ENCODE results near the gene PMFBP1.

Gene PMFBP1

GRCh38 chr16:72219282-72219681 is 47.3 kb upstream of the PMFBP1 start:
- no peak overlapping the region for H3K4me3 ChIP-seq (ENCODE audit: insufficient read depth in 1 of 2, low read depth in 1 of 2, low read length in 2 of 2)
- no peak for DNase-seq
- H3K4me2 ChIP-seq (ENCODE audit: low read length, poor library complexity, severe bottlenecking) = no peak overlapping the region
- H3K14ac ChIP-seq (ENCODE audit: low read length in 2 of 2) = no peak overlapping the region
- no peak overlapping the region for H2BK5ac ChIP-seq (ENCODE audit: low read depth, low read length, poor library complexity, severe bottlenecking)
- no peaks in the 10 kb centered on the region for H3K4me1 ChIP-seq (ENCODE audit: control insufficient read depth, insufficient read depth, low read depth, low read length)
- no peaks in the 10 kb centered on the region for H3K79me1 ChIP-seq (replicated peaks; ENCODE audit: low read length, poor library complexity, severe bottlenecking)
- H3K4ac ChIP-seq (ENCODE audit: low read depth in 1 of 2, low read length in 2 of 2) = no peak overlapping the region
- H2BK12ac ChIP-seq (ENCODE audit: low read length in 2 of 2) = no peak overlapping the region
- no peak overlapping the region for H4K8ac ChIP-seq (ENCODE audit: low read length)
- no peak overlapping the region for H2AFZ ChIP-seq (ENCODE audit: low read depth, low read length)
- no peak overlapping the region for H3K18ac ChIP-seq (ENCODE audit: low read depth in 1 of 2, low read length in 2 of 2)
- WGBS = 96% methylated on average over 8 of the region's 8 CpGs
- no peaks in the 10 kb centered on the region for H3K36me3 ChIP-seq (ENCODE audit: control insufficient read depth in 1 of 2, insufficient read depth in 2 of 2, low read depth in 1 of 2, low read length in 2 of 2)
- no peaks in the 10 kb centered on the region for H3K27me3 ChIP-seq (ENCODE audit: control insufficient read depth in 1 of 2, insufficient read depth in 1 of 2, low read length in 2 of 2)
- no peak overlapping the region for H3K27ac ChIP-seq (ENCODE audit: low read length, poor library complexity, severe bottlenecking)
- H2BK120ac ChIP-seq (ENCODE audit: low read depth, low read length) = no peak overlapping the region
- no peak overlapping the region for H2BK15ac ChIP-seq (ENCODE audit: low read depth, poor library complexity, severe bottlenecking)
- no peak overlapping the region for H3K9ac ChIP-seq (ENCODE audit: low read length)
- no peak overlapping the region for H3K23ac ChIP-seq (ENCODE audit: low read length in 2 of 2)
- no peak overlapping the region for H2AK5ac ChIP-seq (ENCODE audit: low read length, severe bottlenecking)
- no peak overlapping the region for H4K91ac ChIP-seq (ENCODE audit: low read length)
- no peaks in the 10 kb centered on the region for H3K9me3 ChIP-seq (ENCODE audit: control insufficient read depth, low read length)

DNA sequence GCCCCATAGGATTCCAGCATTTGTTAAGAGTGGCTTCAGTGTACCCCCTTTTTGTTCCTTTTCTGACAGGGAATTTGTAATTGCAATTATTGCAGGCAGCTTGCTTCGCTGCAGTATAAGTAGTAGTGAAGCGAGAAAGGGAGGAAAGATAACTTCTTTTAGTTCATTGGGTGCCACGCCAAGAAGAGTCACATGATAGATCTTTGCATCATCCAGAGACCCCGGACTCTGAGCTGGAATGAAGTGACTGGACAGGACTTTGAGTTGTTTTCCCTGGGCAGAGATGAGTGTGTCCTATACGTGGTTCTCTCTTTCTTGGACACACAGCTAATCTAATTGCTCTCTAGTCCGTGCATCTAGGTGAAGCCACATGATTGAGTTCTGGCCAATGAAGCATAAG is 44.8 kb upstream of the PMFBP1 start:
- Histone ChIP-seq H2BK5ac (ENCODE audit: low read depth, low read length, poor library complexity, severe bottlenecking) (no peak overlapping the region), H2BK12ac (ENCODE audit: low read length in 2 of 2) (no peak overlapping the region), H3K9me3 (ENCODE audit: control insufficient read depth, low read length) (no peaks in the 10 kb centered on the region), H3K14ac (ENCODE audit: low read length in 2 of 2) (no peak overlapping the region), H2AFZ (ENCODE audit: low read depth, low read length) (no peak overlapping the region), H3K18ac (ENCODE audit: low read depth in 1 of 2, low read length in 2 of 2) (no peak overlapping the region), H3K9ac (ENCODE audit: low read length) (no peak overlapping the region), H4K8ac (ENCODE audit: low read length) (no peak overlapping the region), H3K4me1 (ENCODE audit: control insufficient read depth, insufficient read depth, low read depth, low read length) (no peaks in the 10 kb centered on the region), H3K4ac (ENCODE audit: low read depth in 1 of 2, low read length in 2 of 2) (no peak overlapping the region), H3K27me3 (ENCODE audit: control insufficient read depth in 1 of 2, insufficient read depth in 1 of 2, low read length in 2 of 2) (no peaks in the 10 kb centered on the region), H3K23ac (ENCODE audit: low read length in 2 of 2) (no peak overlapping the region), H3K4me3 (ENCODE audit: insufficient read depth in 1 of 2, low read depth in 1 of 2, low read length in 2 of 2) (no peak overlapping the region), H3K4me2 (ENCODE audit: low read length, poor library complexity, severe bottlenecking) (no peak overlapping the region), H3K36me3 (ENCODE audit: control insufficient read depth in 1 of 2, insufficient read depth in 2 of 2, low read depth in 1 of 2, low read length in 2 of 2) (no peaks in the 10 kb centered on the region), H2BK15ac (ENCODE audit: low read depth, poor library complexity, severe bottlenecking) (no peak overlapping the region), H3K27ac (ENCODE audit: low read length, poor library complexity, severe bottlenecking) (no peak overlapping the region), H2BK120ac (ENCODE audit: low read depth, low read length) (no peak overlapping the region), H2AK5ac (ENCODE audit: low read length, severe bottlenecking) (no peak overlapping the region), H3K79me1 (replicated peaks; ENCODE audit: low read length, poor library complexity, severe bottlenecking) (no peaks in the 10 kb centered on the region), H4K91ac (ENCODE audit: low read length) (no peak overlapping the region)
- WGBS = 84% methylated on average over 6 of the region's 6 CpGs
- DNase-seq = no peak

DNA sequence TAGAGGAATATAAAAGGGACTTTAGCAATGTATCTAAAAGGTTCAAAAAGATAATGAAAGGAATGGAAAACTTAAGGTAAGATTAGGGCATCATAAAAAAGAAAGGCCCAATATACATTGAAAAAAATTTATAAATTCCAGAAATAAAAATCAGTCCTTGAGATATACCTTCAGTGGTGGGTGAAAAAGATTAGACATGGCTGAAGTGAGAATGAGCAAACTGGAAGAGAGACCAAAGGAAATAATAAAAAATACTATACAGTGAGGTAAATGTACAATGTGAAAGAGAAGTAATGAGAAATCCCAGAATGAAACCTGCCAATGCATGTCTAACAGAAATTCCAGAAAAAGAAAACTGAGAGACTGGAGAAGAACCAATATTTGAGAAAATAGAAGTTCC is 42.9 kb upstream of the PMFBP1 start:
- H3K9ac ChIP-seq (ENCODE audit: low read length) = no peak overlapping the region
- no peaks in the 10 kb centered on the region for H3K4me1 ChIP-seq (ENCODE audit: control insufficient read depth, insufficient read depth, low read depth, low read length)
- H3K4ac ChIP-seq (ENCODE audit: low read depth in 1 of 2, low read length in 2 of 2) = no peak overlapping the region
- H3K27ac ChIP-seq (ENCODE audit: low read length, poor library complexity, severe bottlenecking) = no peak overlapping the region
- no peak overlapping the region for H2BK12ac ChIP-seq (ENCODE audit: low read length in 2 of 2)
- H3K27me3 ChIP-seq (ENCODE audit: control insufficient read depth in 1 of 2, insufficient read depth in 1 of 2, low read length in 2 of 2) = no peaks in the 10 kb centered on the region
- H2AK5ac ChIP-seq (ENCODE audit: low read length, severe bottlenecking) = no peak overlapping the region
- no peaks in the 10 kb centered on the region for H3K79me1 ChIP-seq (replicated peaks; ENCODE audit: low read length, poor library complexity, severe bottlenecking)
- H2BK15ac ChIP-seq (ENCODE audit: low read depth, poor library complexity, severe bottlenecking) = no peak overlapping the region
- no peak overlapping the region for H2BK120ac ChIP-seq (ENCODE audit: low read depth, low read length)
- no peak overlapping the region for H4K8ac ChIP-seq (ENCODE audit: low read length)
- no peak overlapping the region for H2AFZ ChIP-seq (ENCODE audit: low read depth, low read length)
- H3K36me3 ChIP-seq (ENCODE audit: control insufficient read depth in 1 of 2, insufficient read depth in 2 of 2, low read depth in 1 of 2, low read length in 2 of 2) = no peaks in the 10 kb centered on the region
- H4K91ac ChIP-seq (ENCODE audit: low read length) = no peak overlapping the region
- no peak overlapping the region for H3K4me2 ChIP-seq (ENCODE audit: low read length, poor library complexity, severe bottlenecking)
- H2BK5ac ChIP-seq (ENCODE audit: low read depth, low read length, poor library complexity, severe bottlenecking) = no peak overlapping the region
- DNase-seq = no peak
- no peak overlapping the region for H3K23ac ChIP-seq (ENCODE audit: low read length in 2 of 2)
- H3K4me3 ChIP-seq (ENCODE audit: insufficient read depth in 1 of 2, low read depth in 1 of 2, low read length in 2 of 2) = no peak overlapping the region
- no peak overlapping the region for H3K18ac ChIP-seq (ENCODE audit: low read depth in 1 of 2, low read length in 2 of 2)
- H3K14ac ChIP-seq (ENCODE audit: low read length in 2 of 2) = no peak overlapping the region
- no peaks in the 10 kb centered on the region for H3K9me3 ChIP-seq (ENCODE audit: control insufficient read depth, low read length)

- Histone ChIP-seq H2BK120ac (ENCODE audit: low read depth, low read length) (no peak overlapping the region), H3K4me3 (ENCODE audit: insufficient read depth in 1 of 2, low read depth in 1 of 2, low read length in 2 of 2) (no peak overlapping the region), H3K9me3 (ENCODE audit: control insufficient read depth, low read length) (no peaks in the 10 kb centered on the region), H3K4me1 (ENCODE audit: control insufficient read depth, insufficient read depth, low read depth, low read length) (no peaks in the 10 kb centered on the region), H3K4me2 (ENCODE audit: low read length, poor library complexity, severe bottlenecking) (no peak overlapping the region), H2BK15ac (ENCODE audit: low read depth, poor library complexity, severe bottlenecking) (no peak overlapping the region), H3K36me3 (ENCODE audit: control insufficient read depth in 1 of 2, insufficient read depth in 2 of 2, low read depth in 1 of 2, low read length in 2 of 2) (no peaks in the 10 kb centered on the region), H4K8ac (ENCODE audit: low read length) (no peak overlapping the region), H2AK5ac (ENCODE audit: low read length, severe bottlenecking) (no peak overlapping the region), H2AFZ (ENCODE audit: low read depth, low read length) (no peak overlapping the region), H3K27ac (ENCODE audit: low read length, poor library complexity, severe bottlenecking) (no peak overlapping the region), H3K27me3 (ENCODE audit: control insufficient read depth in 1 of 2, insufficient read depth in 1 of 2, low read length in 2 of 2) (no peaks in the 10 kb centered on the region), H3K79me1 (replicated peaks; ENCODE audit: low read length, poor library complexity, severe bottlenecking) (no peaks in the 10 kb centered on the region), H3K14ac (ENCODE audit: low read length in 2 of 2) (no peak overlapping the region), H3K4ac (ENCODE audit: low read depth in 1 of 2, low read length in 2 of 2) (no peak overlapping the region), H3K23ac (ENCODE audit: low read length in 2 of 2) (no peak overlapping the region), H2BK5ac (ENCODE audit: low read depth, low read length, poor library complexity, severe bottlenecking) (no peak overlapping the region), H3K9ac (ENCODE audit: low read length) (no peak overlapping the region), H3K18ac (ENCODE audit: low read depth in 1 of 2, low read length in 2 of 2) (no peak overlapping the region), H4K91ac (ENCODE audit: low read length) (no peak overlapping the region), H2BK12ac (ENCODE audit: low read length in 2 of 2) (no peak overlapping the region)
- DNase-seq = no peak
Measured at GRCh38 chr16:72211110-72211509, 39.2 kb upstream of the PMFBP1 start.

Data from mesenchymal stem cell (in vitro differentiated cells and primary cell).